22Rv1 (cell line): ENCODE results near the gene ASGR2.

Source experiments
- H3K27ac ChIP-seq: fragments of 450-650 bp; 2 replicates; pipeline ENCODE4 v1.5.1; 2017
- ZFX ChIP-seq: fragments of 450-650 bp; IDR thresholded peaks from 2 replicates; pipeline ENCODE4 v1.6.1; 2017; ENCODE audit warnings: antibody characterized with exemption, borderline replicate concordance
- TF ChIP-seq, protein P1 (sequence below): fragments of 450-650 bp; IDR thresholded peaks from 2 replicates; pipeline ENCODE4 v1.5.1; 2017; ENCODE audit warnings: mild to moderate bottlenecking

The ASGR2 gene

GRCh38 chr17:7079581-7080455 lies 34.8 kb downstream of the ASGR2 start, which contains the start of gene CLEC10A:
TSS of gene CLEC10A (minus strand) at chr17:7080251. CDS start at chr17:7078812, 1,439 bp downstream.
- H3K27ac ChIP-seq = no peak within 1 kb of the TSS
- TF ChIP-seq, protein P1, sequence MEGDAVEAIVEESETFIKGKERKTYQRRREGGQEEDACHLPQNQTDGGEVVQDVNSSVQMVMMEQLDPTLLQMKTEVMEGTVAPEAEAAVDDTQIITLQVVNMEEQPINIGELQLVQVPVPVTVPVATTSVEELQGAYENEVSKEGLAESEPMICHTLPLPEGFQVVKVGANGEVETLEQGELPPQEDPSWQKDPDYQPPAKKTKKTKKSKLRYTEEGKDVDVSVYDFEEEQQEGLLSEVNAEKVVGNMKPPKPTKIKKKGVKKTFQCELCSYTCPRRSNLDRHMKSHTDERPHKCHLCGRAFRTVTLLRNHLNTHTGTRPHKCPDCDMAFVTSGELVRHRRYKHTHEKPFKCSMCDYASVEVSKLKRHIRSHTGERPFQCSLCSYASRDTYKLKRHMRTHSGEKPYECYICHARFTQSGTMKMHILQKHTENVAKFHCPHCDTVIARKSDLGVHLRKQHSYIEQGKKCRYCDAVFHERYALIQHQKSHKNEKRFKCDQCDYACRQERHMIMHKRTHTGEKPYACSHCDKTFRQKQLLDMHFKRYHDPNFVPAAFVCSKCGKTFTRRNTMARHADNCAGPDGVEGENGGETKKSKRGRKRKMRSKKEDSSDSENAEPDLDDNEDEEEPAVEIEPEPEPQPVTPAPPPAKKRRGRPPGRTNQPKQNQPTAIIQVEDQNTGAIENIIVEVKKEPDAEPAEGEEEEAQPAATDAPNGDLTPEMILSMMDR = no peak
- TF ChIP-seq ZFX = no peak

DNA sequence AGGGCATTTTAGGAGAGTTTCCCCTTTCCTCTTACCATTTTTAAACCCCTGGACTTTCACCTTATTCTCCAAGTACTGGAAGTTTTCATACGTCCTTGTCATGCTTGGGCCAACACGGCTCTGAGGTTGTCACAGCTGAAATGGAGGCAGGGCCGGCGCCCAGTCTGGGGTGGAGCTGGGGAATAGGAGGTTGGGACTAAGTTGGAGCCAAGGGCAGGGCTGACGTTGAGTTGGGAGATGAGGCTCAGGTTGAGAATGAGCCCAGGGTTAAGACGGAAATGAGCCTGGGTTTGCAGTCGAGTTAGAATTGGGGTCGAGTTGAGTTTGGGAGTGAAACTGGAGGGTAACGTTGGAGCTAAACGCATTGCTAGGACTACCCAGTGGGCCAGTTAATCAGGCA lies 35.9 kb downstream of the ASGR2 start:
- H3K27ac ChIP-seq = no peak overlapping the region
- TF ChIP-seq, protein P1 = no peak
- no peak for TF ChIP-seq ZFX

GRCh38 chr17:7077911-7078546 lies 36.6 kb downstream of the ASGR2 start:
- TF ChIP-seq ZFX = no peak
- TF ChIP-seq, protein P1 = no peak
- H3K27ac ChIP-seq = no peak overlapping the region

- no peak for TF ChIP-seq ZFX
- TF ChIP-seq, protein P1 = no peak
- no peak overlapping the region for H3K27ac ChIP-seq
Observed at GRCh38 chr17:7074931-7075330, 39.7 kb downstream of the ASGR2 start.

DNA sequence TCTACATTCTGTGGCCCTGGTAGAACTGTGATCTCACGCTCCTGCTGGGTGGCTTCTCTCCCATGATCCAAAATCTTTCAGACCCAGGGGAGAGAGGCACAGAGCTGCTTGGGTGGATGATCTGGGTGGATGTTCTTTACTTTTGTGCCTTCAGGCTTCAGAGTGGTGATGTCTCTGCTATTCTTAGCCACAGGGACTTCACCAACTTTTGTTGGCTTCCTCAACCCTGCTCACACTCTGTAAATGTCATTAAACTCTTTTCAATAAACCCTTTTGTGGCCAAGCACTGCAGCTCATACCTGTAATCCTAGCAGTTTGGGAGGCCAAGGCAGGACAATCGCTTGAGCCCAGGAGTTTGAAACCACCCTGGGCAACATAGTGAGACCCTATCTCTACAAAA lies 42.2 kb downstream of the ASGR2 start:
- TF ChIP-seq, protein P1 = no peak
- no peak overlapping the region for H3K27ac ChIP-seq

GRCh38 chr17:7070712-7071111 lies 43.9 kb downstream of the ASGR2 start:
- no peak overlapping the region for H3K27ac ChIP-seq
- no peak for TF ChIP-seq ZFX
- TF ChIP-seq, protein P1 = no peak

- TF ChIP-seq ZFX = no peak
- TF ChIP-seq, protein P1 = no peak
- H3K27ac ChIP-seq = no peak overlapping the region
Observed at GRCh38 chr17:7068268-7068667, 46.4 kb downstream of the ASGR2 start.
